Measurements from ENCODE around the gene FA2H.
A peak's percentile ranks its signal among the peaks of the same experiment; 100 is the strongest.
"Not testable (repeated sequence)": the region's sequence is repeated elsewhere in the genome, so short reads cannot be mapped to it uniquely, and the experiment has no call there.

The FA2H gene

DNA sequence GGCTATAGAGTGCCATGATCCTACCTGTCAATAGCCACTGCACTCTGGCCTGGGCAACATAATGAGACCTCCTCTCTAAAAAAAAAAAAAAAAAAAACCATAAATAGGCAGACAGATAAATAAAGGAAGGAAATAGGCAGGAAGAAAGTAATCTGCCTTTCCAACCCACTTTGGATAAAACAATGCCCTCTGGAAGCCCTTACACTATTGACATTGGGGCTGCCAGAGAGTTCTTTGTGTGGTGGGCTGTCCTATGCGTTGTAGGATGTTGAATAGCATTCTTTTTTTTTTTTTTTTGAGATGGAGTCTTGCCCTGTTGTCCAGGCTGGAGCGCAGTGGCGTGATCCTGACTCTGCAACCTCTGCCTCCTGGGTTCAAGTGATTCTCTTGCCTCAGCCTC lies 100.7 kb downstream of the FA2H start:
- no peak for DNase-seq (ENCODE audit: low read depth)

DNA sequence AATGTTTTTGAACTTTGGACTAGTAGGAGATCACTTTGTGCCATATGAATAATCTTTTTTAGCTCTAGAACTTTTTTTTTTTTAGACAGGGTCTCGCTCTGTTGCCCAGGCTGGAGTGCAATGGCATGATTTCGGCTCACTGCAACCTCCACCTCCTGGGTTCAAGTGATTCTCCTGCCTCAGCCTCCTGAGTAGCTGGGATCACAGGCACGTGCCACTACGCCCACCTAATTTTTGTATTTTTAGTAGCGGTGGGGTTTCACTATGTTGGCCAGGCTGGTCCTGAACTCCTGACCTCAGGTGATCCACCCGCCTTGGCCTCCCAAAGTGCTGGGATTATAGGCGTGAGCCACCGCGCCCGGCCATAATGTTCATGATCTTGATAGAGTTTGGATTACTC lies 105.7 kb downstream of the FA2H start:
- DNase-seq (ENCODE audit: low read depth): not testable (repeated sequence)

DNA sequence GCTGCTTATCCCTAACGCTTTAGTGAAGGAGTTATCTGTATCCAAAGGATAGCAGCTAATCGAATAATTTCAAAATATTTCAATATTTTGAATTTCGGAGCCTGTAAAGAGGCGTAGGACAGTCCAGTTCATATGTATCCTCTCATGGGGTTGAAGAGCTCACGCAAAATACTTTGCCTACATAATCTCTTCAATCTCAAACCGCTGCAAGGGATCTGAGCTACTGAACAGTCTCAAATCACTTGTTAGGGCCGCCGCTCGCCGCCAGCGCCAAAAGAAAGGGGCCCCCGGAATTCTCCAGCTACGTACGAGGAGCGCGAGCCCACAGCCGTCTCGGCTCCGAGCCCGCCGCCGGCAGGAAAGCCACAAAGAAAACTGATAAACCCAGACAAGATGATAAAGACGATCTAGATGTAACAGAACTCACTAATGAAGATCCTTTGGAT lies 107.3 kb downstream of the FA2H start:
- DNase-seq (ENCODE audit: low read depth): no peak

GRCh38 chr16:74666425-74667254 lies 108.0 kb downstream of the FA2H start, which contains the start of gene RFWD3:
TSS of gene RFWD3 (minus strand) at chr16:74666877. CDS start at chr16:74661449, 5,428 bp downstream.
- DNase-seq (ENCODE audit: low read depth): peak; percentile 99

DNA sequence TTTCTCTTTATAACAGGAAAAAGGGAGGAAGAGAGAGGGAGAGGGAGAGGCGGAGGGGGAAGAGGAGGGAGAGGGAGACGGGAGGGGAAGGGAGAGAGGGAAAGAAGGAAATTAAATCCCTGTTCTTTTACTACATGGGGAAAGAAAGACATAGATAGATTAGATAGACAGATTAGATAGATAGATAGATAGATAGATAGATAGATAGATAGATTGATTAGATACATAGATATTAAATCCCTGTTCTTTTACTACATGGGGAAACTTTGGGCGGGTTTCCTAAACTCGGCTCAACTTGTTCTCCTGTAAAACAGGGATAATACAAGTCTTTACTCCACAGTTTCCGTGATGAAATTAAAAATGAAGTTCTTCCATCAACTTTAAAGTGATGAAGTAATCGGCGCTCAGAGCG lies 108.6 kb downstream of the FA2H start:
- DNase-seq (ENCODE audit: low read depth): no peak
